Fibroblast of skin of abdomen (primary cell): ENCODE results near the gene MYZAP.
A peak's percentile ranks its signal among the peaks of the same experiment; 100 is the strongest.
"Not testable (repeated sequence)": the region's sequence is repeated elsewhere in the genome, so short reads cannot be mapped to it uniquely, and the experiment has no call there.

Experiments used
- DNase-seq: peaks from one replicate; pipeline ENCODE4 v3.0.0-alpha.2; 2013

Gene MYZAP

DNA sequence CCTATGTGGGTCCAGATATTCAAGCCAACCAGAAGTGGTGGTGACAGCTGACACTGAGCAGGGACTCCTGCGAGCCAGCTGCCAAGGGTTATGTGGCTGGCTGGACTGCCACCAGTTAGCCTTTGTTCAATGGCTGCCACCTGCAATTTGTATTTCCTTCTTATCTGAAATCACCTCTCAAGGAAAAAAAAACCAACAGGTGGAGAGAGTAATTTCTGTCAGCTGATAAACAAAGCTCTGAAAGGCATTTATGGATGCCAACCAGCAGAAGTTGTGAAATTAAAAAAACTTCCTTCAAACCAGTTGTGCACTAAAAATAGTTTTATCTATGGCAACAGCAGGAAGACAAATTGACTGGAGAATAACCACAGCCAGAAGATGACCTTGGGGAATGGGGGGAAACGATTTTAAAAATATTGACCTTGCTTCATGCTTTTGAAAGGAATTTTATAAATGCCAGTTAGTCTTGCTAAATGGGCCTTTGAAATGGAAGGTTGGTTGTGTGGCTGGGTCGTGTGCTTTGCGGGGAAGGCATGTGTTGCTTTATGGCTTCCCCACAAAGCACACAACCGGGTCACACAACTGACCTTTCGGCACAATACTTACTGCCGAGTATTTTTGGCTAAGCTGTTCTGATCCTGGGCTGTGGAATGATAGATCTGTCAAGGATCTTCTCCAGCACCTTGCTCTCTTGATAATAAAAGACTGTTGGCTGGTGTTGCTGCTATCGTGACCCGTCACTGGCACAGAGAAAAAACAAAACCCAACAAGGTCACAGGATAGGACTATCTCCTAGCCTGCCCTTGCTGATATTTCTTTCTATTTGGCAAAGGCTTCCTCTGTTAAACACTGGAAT lies 3.5 kb downstream of the MYZAP start:
- no peak for DNase-seq

DNA sequence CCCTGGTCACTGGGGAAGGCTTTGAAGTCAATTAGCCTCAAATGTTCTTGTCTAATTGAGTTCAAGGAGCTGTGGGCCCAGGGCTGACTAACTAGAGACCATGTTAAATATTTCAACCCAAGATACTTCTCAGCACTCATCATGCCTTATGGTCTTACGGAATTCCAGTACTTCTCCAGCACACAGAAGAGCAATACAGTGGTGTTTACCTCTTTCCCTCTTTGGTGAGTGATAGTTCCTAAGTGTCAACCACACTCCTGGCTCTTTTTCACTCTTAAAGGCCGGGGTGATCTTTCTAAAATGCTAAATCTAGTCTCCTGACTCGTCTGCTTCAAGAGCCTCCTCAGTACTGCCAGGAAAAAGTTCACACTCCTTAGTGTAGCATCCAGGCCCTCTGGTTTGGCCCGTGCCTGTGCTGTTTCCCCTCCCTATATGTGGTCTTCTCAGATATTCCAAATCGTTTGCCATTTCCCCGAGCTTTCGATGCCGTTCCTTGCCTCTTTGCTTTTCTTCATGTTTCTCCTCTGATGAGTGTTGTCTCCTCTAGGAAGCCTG lies 4.7 kb downstream of the MYZAP start:
- DNase-seq: no peak

DNA sequence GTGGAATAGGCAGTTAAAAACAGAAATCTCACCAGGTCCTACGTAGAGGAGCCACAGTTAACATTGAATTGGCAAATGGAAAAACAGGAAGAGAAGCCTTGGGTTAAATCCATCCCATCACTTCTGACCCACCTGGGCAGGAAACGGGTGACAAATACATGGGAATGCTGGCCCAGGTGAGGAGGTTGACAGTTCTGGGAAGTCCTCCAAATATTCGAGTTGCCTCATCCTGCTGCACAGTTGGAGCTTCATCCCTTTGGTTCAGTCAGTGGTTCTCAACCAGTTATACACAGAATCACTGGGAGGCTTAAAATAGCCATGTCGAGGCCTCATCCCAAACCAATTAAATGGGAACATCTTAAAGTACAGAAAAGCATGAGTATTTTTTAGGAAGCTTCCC lies 5.3 kb downstream of the MYZAP start:
- no peak for DNase-seq

DNA sequence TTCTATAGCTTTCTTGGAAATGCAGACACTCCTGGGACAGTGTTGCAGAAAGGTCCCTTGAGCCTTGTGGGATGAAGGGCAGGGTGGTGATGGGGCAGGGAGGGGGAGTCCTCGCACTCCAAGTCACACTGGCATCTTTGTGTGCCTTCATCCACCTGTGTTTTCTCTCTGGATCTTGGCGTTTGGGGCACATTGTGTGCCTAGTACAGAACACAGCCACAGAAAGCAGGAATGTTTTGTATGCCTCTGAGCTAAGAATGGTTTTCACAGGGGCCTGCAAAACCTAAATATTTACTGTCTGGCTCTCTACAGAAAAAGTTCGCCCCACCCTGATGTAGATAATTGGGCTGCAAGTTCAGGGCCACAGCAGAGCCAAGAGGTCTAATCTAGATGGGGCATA lies 5.7 kb downstream of the MYZAP start:
- no peak for DNase-seq

DNA sequence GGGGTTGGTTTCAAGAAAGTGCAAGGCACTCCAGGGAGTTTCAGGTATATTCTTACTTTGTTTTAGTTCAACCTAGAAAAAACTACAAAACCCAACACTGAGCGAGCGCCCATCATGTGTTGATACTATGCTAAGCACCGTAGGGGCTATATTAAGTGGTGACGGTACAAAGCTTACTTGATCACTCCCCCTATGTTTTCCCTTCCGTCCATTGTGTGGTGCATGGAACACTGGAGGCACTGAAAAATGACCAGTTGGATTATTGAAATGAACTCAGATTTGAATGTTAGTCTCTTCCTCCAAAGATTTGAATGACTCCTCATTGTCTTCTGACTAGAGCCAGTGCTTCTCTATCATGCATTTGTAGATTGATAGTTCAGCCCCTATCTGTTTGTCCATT lies 6.6 kb downstream of the MYZAP start:
- DNase-seq: no peak

DNA sequence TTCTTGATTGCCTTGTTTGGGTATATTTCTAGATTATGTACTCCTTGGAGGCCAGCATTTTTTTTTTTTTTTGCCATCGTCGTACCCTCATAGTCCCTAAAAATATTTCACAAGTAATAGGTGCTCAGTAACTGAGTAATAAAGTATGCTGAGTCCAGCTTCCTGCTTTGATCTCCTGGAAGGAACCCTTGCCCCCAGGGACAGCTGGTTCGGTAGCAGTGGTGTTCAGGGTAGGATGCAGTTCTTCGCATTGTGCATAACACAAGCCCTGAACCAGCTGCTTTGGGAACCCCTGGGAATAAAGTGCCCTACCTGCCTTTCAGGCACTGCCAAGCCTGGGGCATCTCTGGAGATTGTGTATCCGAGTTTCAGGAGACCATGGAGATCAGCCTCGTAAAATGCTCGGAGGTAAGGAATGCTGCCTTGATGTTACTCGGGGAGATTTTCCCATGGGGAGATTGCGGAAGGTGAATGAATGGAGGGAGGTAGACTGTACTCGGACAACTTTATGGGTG lies 7.6 kb downstream of the MYZAP start:
- DNase-seq: no peak

DNA sequence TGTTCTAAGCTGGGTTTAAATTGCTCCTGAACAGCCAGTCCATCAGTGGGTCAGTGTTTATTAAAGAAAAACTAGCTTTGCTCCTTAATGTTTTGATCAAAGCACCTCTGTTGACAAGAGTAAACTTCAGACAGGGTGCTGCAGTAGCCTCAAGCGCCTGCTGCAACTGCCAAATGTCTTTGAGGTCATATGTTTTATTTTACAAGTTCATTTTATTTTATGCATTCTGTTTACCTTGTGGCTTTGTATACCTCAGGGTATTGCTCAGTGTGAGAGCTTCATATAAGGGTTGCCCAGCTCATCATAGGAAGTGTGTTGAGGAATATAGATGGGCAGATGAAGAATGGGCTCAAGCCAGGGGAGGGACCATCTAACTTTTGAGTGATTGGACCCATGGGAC lies 8.5 kb downstream of the MYZAP start:
- DNase-seq: no peak

DNA sequence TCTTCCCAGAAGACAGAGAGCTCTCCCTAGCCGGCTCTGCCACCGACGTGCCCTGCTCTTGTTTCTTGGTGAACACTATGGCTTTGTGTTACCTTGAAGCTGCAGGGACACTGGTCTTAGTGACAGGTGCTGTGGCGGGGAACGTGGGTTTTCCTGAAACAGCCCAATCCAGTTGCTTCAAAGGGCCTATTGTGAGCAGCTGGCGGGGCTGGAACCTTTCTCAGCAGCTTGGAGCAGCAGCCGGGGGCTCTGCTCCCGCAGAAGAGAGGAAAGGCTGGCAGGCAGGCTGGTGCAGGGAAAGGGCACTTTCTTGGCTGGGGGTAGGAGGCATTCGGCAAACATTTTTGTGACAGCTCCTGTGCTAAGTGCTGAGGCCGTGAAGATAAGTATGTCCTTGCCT lies 12.8 kb downstream of the MYZAP start:
- no peak for DNase-seq

DNA sequence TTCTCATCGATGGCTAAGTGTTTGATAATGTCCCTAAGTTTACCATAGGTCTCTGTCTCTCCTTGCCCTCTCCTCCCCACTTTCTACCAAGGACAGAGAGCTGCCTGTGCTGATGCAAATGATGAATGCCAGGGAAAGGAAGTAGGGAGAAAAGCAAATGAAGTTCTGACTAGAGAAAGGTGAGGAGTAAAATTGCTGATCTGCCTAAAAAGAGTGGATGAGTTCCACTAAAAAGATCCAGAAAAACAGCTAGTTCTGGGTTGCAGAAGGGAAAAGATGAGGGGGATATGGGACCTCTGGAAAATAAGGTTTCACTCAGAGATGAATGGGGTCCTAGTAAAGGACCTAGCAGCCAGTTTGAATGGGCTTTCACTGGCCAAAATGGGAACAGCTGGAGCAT lies 13.8 kb downstream of the MYZAP start:
- no peak for DNase-seq

DNA sequence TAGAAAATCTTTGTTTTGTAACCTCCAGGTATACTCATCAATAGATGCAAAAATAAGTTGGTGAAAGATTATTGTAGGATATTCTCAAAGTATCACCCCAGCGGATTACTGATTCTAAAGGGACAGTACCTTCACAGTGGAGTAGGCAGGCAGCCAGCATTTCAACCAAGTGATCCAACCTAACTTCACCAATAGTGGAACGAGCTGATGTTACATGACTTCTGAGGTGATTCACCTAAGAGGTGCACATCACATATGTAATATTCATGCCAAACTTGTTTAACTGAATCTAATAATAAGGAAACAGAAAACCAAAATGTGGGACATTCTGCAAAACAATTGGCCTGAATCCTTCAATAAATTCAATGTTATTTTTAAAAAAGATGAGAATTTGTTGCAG lies 14.3 kb downstream of the MYZAP start:
- no peak for DNase-seq

DNA sequence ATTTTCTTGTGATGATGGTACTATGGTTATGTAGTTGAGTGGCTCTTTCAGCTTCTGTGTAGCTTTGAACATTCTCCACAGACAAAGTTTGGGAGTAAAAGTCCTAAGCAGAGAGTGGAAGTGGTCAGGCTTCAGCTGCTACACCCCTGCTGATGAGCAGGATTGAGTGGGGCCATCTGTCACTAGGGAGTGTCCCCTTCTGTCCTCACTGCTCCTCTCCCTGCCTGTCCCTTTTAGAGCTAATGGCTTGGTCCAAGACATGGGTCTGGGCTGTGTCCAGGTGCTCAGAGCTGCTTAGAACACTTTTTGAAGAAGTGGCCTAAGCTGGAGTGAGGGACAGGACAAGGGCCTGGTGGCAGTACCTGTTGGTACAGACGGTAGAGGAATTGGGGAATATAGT lies 15.1 kb downstream of the MYZAP start:
- no peak for DNase-seq

DNA sequence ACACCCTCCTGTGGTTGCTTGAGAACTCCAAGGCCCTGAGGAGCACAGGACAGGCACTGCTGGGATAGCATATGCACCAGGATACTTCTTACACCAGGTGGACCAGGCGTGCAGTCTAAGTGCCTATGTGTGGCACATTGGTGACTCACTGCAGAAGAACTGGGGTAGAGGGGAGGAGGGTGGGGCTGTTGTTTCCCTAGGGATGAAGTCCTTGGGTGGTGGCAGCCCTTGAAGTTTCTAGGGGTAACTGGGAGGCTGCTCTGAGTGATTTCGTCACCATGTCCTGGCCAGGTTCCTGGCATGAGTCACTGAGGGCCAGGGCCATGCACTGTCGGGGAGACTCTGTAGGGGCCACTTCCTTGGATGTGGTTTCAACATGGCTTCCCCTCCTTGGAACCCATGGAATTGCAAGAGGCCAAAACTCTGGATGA lies 15.9 kb downstream of the MYZAP start:
- peak; percentile 2 for DNase-seq

DNA sequence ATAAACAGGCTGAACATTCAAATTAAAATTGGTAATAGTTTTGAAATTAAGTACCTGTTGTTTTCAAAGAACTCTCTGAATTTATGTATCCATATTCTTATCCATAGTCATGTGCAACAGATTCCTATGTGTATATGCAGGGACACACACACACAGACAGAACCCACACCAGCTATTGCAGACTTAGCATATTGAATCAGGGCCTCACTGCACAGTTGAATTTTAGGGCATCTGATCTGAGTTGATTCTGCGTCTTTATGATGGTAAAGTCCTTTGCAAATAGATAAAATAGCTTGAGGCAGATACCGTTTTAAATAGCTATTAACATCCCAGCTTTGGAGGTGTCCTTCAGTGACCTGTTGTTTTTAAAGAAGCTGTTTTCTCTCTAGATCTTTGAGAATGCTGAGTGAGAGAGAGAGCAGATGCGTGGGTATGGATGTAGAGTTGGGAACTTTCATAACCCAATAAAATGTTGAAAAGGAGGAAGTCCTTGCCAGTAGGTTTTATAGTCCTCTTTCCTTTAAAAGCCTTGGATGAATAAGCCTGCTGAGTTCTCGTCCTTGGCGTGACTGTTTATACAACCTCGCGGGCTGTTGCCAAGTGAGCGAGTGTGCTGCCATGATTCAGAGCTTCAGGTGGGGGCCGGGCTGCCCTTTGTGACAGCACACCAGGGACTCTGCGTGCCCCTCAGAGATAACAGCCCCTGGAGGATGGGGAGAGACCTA lies 18.3 kb downstream of the MYZAP start:
- peak; percentile 5 for DNase-seq

DNA sequence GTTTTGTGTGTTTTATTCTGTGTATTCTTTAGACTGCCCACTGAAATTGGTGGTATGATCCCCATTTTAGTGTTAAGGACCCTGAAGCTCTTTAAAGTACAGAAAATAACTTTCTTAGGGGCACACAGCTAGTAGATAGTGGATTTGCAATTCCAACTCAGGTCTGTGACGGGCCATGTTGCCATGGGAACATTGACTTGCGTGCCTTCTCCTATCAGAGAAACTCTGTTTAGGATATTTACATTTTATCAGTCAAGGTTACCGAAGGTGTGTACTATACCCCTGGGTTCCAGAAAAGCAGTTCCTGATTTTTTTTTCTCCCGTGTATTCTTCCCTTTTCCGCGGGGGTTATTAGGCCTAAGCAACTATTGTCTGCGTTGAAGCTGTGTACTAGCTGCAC lies 19.4 kb downstream of the MYZAP start:
- no peak for DNase-seq

DNA sequence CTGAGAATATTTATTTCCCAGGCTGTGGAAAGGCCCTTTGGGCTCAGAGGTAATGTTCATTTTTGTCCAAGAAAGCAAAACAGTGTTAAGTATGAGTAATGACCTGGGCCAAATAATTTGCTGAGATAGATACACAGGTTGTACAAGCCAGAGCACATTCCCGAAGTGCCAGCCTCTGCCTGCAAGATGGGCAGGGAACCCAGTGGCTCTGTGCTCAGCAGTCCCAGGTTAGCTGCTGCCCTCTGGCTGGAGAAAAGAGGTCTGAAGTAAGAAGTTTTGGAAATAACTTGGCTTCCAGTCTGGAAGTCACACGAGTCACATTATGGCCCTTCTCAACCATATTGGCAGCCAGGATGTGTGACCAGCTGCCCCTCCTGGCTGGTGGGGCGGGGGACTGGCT lies 20.2 kb downstream of the MYZAP start:
- DNase-seq: no peak

DNA sequence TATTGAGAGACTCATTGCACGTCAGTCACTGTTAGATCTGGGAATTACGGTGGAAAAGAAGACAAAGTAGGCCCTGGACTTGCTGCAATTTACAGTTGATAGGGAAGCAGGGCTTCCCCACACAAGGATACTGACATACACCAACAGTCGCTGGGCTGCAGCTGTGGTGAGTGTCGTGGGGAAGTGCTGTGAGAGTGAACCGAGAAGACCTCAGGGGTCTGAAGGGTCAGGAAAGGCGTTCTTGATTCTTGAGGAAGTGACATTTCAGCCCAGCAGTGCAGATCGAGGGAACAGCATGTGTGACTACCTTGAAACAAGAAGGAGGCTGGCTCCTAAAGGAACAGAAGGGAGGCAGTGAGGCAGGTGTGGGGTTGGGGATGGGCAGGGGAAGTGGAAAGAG lies 22.5 kb downstream of the MYZAP start:
- DNase-seq: no peak

DNA sequence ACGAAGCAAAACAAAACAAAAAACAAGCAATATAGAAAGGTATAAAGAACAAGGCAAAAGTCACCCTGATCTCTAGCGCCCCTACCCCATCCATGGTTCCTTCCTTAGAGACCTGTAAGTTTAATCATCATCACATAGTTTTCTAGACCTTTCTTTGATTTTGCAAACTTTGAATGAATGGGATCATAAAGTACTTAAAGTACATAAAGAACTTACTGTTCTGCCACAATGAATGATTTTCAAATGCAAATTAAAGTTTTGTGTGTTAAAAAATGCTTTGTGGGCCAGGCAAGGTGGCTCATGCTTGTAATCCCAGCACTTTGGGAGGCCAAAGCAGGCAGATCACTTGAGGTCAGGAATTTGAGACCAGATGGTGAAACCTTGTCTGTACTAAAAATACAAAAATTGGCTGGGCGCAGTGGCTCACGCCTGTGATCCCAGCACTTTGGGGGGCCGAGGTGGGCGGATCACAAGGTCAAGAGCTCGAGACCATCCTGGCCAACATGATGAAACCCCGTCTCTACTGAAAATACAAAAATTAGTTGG lies 24.3 kb downstream of the MYZAP start:
- DNase-seq: not testable (repeated sequence)

DNA sequence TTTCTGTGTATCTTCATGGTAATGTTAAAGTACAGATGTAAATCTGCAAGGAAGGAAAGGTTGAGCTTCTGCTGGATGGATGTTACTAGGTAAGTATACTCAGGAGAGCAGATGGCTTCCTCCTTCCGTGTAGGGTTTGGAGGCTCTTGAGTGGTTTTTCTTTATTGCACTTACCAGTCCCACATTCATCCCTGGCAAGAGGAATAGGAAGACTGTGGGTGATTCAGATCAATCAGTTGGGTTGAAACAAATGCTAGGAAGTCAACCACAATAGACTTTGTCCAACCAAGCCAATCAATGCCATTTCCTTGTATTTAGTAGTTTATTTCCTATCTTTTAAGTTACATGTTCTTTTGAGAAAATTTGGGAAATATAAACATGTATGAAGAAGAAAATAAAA lies 26.6 kb downstream of the MYZAP start:
- DNase-seq: no peak

DNA sequence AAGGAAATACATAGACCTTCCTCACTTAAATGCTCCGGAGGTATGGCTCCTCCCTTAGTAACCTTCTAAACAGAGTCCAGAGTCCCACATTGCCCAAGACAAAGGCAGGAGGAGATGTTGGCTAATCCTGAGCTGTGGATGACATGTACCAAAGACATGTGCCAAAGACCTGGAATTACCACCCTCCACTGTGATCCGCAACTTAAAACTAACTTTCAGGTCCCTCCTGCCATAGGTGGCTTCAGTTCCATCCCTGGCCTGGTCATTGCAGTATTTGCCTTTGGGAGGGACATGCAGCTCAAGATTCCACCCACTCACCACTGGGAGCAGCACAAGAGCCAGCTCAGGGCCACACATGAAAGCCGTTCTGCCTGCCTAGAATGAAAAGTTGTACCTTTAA lies 28.0 kb downstream of the MYZAP start:
- no peak for DNase-seq

DNA sequence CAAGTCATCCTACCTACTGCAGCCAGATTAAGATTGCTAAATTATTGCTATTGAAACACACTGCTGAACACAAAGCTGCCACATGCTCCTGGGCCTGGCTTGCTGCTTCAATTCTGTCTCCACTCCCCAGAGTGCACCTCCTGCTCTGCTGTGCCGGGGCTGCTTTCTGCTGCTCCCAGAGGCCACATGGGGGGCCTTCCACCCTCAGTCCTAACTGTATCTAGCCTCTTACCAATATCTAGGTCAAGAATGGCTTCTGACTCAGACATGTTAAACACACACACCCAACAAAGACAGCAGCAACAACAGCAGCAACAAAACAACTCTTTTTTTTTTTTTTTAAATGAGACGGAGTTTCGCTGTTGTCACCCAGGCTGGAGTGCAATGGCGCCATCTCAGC lies 33.0 kb downstream of the MYZAP start:
- no peak for DNase-seq

DNA sequence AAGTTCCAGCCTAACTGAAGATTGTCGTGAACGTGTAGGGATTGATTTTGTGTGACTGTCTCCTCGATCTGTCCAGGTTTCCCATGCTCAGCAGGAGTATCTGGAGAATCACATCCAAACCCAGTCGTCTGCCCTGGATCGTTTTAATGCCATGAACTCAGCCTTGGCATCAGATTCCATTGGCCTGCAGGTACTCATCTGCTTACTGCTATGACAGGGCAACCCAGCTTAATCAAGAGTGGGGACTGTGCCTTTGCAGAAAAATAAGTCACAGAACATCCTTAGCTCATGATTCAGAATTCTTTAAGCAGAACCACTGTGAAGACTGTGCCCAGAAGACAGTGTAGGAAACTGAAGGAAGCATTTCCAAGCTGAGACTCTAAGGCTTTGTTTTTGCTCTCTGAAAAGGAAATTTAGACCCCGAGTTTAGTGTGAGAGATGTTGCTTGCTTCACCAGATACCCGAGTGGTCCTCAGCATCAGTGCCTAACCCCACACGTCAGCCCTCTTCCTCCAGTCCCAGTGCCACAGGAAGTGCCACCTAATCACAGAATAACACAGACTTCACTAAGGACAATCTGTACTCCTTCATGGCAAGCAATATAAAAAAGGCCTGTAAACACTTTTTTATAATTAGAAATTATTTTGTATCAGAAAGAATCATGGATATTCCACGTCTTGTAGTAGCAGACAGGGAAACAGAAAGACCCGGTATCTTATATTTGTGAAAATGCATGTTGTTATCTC lies 34.2 kb downstream of the MYZAP start:
- no peak for DNase-seq

DNA sequence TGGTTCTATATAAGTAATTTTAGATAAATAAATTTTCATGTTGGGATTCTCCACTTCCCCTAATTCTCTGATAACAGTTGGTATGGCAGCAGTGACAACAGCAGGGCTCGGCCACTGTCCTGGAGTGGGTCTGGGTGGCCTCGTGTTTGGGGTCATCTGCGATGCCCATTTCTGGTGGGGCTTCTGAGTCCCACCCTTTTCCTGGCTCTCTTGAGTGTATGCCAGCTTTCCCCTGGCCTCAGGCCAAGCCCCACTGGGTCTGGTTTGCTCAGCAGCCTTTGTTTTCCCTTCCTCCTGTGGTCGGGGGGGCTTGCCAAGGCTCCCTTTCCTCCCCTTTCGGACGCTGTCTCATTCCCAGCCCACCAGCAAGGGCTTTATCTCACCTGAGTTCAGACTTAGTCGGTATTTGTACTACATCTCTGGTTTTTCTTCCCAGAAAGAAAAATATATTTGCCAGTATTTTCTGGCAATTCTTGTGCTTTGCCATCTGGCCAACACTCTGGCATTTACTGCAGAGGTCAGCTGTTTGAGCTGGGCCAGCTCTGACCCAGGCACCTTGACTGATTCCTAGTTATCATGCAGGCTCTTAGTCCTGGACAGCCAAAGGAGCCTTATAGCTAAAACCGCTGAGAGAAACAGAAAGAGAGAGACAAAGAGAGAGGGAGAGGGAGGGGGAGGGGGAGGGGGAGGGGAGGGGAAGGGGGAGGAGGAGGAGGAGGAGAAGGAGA lies 35.2 kb downstream of the MYZAP start:
- DNase-seq: no peak
